ENCODE data around the gene ARHGEF12.

The ARHGEF12 gene

DNA sequence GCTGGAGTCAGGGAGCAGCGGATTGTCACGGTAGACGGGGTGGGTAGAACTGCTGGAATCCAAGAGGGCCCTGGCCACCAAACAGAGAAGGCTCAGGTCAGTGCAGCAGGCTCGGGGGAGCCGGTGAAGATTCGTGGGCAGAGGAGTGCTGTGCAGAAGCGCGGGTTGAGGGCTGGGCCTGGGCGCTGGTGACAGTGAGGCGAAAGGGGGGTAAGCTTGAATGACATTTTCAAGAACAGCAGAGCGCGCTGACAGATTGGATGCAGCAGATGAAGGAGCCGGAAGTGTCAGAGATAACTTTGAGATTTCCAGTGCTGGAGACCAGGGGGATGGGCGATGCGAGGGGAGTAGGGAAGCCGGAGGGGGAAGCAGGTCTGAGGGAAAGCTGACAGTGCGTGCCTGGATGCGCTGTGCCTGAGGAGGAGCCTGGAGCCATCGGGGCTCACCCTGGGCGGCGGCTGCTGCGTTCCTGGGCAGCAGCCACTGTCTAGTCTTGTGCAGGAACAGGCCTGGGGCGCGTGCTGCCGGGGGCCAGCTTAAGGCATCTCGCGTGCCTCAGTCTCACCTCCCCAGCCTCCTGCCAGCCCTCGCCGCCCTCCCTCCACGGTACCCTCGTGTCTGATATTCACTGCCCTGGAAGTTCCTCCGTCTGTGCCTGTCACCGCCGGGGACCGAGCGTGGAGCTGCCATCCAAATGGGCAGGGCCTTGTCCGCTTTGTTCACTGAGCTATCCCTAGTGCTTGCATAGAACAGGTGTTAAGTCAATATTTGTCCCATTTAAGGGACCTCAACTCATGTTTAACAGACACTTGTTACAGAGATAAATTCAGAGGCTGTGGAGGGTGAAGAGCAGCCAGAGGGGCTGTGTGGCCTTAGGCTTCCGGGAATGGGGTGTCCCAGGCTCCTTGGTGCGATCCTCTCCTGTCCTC is 180.5 kb downstream of the ARHGEF12 start:
- FAIRE-seq (no peak), DNase-seq (ENCODE audit: low spot score) (no peak)

DNA sequence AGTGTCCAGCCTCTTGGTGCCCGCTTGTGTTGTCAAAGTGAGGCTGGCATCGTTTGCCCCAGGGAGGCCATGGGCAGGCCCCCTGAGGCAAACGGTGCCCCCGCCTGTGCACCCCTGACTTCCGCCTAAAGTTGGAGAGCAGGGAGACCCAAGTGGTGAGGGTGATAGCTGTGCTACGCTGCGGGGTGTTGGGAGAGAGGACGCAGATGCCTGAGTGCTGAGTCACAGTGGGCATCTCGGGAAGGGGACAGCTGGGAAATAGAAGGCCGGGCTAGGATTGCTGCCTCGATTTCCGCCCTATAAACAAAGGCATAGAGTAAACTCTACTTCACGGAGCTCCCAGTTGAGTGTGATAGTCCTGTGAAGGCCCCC is 181.2 kb downstream of the ARHGEF12 start:
- FAIRE-seq (no peak), DNase-seq (ENCODE audit: low spot score) (peak; percentile 76)

DNA sequence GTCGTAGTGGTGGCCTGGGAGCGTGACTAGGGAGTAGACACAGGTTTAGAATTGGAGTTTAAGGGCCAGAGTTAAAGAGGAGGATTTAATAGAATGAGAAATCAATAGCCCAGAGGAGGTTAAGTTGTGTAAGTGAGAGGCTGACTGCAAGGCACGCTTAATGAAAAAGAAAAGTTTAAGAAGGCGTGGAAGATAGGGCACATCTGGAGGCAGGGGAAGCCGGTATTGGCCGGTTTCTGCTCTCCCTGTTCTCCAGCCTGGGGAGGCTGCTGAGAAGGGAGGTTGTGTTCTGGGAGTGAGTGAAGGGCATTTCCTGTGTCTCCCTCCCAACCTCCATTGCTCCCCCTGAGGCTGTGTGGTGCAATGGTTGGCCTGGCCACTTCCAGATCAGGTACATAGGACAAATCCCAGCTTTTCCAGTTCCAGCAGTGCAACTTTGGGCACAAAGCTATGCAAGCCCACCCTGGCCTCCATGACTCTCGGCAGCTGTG is 181.6 kb downstream of the ARHGEF12 start:
- DNase-seq (ENCODE audit: low spot score) (peak; percentile 26), FAIRE-seq (no peak)

DNA sequence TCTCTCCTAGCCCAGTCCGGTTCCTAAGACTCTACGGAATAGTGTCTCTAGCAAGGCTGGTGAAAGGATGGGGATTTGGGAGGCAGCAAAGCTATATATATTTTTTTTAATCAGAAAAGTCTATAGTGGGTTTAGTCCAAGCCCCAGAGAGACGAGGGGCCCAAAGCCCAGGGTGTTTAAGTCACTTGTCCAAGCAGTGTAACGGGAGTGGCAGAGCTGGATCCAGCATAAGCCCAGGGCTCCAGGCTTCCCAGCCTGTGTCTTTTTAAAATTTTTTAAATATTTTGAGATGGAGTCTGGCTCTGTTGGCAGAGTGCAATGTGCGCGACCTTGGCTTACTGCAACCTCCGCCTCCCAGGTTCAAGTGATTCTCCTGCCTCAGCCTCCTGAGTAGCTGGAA is 182.1 kb downstream of the ARHGEF12 start:
- FAIRE-seq (no peak), DNase-seq (ENCODE audit: low spot score) (no peak)

DNA sequence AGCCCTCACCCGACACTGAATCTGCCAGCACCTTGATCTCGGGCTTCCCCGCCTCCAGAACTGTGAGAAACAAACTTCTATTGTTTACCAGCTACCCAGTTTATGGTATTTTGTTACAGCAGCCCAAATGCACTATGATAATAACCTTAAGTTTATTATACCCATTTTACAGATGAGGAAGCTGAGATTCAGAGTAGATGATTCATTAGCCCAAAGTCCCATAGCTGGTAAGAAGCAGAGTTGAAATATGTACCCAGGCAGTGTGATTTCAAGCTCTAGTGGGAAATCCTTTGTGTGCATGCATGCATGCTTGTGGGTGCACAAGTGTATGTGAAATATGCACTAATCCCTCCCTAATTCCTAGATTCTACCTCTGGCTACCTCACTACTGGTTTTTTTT is 183.3 kb downstream of the ARHGEF12 start:
- FAIRE-seq: no peak

DNA sequence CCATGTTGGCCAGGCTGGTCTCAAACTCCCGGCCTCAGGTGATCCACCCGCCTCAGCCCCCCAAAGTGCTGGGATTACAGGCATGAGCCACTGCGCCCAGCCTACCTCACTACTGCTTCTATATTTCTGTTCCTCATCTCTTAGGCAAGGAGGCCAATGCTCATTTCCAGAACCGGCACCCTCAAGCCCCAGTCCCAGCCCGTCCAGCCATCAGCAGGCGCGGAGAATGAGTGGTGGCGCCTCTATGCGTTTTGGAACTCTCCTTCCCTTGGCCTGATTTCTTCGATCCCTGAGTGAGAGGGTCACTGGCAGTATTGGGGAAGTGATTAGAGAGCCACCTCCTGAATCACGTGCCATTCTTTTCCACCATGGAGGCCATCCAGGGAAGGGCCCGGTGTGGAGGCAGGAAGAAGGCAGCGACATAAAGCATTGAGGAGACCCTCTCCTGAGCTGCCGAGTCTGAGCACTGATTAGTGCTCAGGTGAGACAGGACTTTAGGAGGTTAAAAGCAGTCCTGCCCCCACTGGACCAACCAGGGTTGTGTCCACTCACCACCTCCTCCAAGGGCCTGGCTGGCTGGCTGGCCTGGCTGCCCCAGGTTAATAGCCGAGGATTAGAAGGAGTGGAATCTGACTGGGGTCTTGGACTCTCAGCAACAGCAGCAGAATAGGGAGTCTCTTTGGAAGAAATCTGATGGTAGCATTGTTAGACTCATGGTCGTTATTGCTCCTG is 184.0 kb downstream of the ARHGEF12 start:
- no peak for FAIRE-seq
- no peak for DNase-seq (ENCODE audit: low spot score)

More for the DNA sequence above, 183.3 kb downstream of the ARHGEF12 start:
- no peak for DNase-seq (ENCODE audit: low spot score)

DNA sequence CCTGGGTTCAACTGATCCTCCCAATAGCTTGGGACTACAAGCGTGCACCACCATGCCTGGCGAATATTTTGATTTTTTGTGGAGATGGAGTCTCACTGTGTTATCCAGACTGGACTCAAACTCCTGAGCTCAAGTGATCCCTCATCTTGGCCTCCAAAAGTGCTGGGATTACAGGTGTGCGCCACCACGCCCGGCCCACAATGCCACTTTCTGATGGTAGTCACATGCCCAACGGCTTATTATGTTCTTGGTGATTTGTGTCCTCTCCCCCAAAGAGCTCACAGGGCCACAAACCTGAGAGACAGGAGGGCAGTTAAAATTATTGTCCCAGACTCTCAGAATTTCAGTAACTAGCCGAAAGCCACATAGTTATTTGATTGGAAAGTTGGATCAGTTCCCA is 185.0 kb downstream of the ARHGEF12 start:
- DNase-seq (ENCODE audit: low spot score): no peak
- FAIRE-seq: no peak

DNA sequence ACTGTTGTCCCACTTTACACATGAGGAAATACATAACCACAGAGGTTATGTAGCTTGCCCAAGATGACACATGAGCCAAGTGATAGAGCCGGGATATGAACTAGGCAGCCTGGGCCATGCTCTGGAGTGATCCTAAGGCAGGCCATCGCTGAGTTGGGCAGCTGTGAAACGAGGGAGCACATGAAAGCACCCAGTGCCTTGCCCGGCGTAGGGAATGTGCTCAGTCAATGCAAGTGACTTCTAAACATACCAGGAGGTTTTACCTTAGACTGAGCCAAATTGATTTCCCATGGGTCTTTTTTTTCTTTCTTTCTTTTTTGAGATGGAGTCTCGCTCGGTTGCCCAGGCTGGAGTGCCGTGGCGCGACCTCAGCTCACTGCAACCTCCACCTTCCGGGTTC is 185.8 kb downstream of the ARHGEF12 start:
- DNase-seq (ENCODE audit: low spot score) (no peak), FAIRE-seq (no peak)

DNA sequence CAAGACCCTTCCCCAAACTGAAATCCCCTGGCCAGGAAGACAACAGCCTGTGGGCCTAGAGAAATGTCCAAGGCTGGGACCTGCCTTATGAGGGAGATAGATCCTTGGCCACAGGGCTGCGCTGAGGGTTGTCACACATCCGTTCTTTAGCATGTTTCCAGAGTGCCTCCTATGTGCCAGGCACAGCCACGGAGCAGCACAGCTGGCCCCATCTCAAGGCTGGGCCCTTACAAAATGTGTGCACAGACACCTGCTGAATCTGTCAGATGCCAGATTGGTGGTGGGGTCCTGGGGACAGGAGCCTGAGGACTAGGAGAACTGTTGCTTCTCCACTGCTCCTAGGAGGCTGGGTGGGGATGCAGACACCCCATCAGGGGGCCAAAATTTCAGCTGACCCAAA is 186.5 kb downstream of the ARHGEF12 start:
- FAIRE-seq: no peak

DNA sequence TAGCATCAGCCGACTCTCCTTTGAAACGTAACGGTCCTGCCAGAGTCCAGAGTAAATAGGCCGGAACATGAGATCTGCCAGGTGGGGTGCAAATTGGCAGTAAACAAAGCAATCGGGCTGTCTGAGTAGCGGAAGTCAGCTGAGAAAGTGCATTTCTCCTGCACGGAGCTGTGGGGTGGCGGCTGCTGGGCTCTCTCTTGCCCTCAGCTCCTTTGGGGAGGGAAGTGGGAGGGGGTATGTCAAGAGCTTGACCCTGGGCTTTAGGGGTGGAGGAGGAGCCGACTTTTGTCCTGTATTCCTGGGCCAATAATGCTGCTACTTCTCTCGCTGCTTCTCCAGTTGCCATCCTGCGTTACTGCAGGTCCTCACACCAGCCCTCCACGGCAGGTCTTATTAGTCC is 187.0 kb downstream of the ARHGEF12 start:
- FAIRE-seq (no peak), DNase-seq (ENCODE audit: low spot score) (no peak)

More for the DNA sequence above, 186.5 kb downstream of the ARHGEF12 start:
- no peak for DNase-seq (ENCODE audit: low spot score)

DNA sequence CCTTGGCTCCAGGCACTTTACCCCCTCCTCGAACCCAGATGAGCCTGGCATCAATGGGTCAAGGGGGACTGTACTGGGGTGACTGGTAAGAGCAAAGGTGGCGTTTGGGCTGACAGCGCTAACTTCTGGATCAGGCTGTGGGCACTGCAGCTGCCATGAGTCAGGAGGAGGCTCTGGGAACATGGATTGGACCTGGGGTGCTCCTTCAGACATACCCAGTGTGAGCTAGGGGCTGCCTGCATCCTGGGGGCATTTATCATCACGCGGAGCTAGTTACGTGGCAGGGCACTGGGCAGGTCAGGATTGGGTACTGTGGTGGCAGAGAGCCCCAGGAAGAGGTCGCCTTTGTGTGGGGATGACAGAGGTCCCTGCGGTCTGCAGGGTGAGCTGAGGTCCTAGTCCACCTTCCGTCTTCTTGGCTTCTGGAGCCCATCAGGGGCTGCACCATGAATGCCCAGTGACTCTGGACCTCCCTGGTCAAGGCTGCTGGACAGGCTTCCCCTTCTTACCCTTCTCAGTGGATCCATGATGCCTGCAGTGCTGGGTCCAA is 188.4 kb downstream of the ARHGEF12 start:
- no peak for FAIRE-seq
- no peak for DNase-seq (ENCODE audit: low spot score)

DNA sequence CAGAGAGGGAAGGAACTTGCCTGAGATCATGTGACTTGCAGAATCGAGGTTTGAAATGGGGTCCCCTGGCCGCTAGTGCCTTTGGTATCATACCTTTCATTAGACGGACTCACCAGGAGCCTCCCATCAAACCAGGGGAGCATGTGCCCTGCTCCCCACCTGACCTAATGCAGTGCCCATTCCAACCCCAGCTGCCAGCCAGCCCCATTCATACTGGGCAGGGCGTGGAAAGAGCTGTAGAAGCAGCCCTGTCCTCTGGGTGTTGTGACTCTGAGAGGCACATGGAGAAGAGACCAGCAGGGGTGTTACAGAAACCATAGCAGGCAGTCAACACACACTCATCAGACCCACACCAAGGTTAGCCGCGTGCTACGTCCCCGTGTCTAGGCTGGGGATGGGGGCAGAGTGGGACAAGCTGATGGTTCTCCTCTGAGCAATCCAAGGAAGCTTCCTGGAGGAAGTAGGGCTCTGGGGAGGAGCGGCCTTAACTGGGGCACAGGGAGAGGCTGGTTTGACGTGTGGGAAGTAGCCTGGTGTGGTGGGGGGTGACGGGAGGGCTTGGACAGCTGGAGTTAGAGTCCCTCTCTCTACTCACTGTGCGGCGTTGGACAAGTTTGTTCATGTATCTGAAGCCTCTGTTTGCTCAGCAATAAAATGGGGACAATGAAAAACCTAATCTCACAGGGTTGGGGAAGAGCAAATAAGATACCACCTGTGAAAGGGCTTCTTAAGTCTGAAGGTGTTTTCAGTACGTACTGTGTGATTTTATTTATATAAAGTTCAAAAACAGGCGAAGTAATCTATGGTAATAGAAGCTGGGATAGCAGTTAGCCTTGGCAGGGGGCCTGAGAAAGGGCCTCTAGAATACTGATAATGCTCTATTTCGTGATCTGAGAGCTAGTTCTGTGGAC is 189.3 kb downstream of the ARHGEF12 start:
- no peak for FAIRE-seq
- no peak for DNase-seq (ENCODE audit: low spot score)

DNA sequence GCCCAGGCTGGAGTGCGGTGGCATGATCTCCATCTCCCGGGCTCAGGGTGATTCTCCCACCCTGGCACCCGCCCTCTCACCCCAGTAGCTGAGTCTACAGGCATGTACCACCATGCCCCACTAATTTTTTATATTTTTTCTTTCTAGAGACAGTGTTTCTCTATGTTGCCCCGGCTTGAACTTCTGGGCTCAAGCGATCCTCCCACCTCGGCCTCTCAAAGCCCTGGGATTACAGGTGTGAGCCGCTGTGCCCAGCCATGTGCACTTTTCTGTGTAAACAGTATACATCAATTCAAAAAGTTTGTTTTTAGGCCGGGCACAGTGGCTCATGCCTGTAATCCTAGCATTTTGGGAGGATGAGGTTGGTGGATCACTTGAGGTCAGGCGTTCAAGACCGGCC is 190.0 kb downstream of the ARHGEF12 start:
- FAIRE-seq (no peak), DNase-seq (ENCODE audit: low spot score) (no peak)

DNA sequence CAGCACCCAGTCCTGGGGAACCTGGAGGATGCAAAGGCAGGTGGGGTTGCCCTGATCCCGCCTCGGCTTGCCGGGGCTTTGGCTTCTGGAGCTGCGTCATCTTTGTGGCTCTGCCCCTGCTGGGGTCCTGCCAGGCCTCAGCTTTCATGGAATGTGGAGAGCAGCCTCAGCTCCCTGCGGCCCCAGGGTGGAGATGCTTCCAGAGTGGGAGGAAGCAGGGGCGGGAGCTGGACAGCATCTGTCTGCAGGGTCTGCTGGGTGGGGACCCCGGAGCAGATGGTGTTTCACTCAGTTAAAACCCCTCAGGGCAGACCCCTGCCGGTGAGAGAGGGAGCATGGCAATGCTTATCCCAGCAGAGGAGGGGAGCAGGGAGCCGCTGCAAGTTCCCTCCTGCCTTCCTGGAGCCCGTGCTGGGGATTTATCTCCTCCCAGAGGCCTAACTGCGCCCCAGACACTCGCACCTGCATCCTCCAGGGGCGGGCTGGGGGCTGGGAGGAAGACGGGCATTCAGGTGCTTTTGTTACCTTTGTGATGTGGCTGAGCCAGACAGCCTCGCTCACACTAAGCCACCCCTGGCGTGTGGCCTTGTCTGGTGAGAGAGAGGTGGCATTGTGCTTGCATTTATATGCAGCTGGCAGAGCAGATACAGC is 191.0 kb downstream of the ARHGEF12 start:
- peak; percentile 53 for DNase-seq (ENCODE audit: low spot score)
- no peak for FAIRE-seq

DNA sequence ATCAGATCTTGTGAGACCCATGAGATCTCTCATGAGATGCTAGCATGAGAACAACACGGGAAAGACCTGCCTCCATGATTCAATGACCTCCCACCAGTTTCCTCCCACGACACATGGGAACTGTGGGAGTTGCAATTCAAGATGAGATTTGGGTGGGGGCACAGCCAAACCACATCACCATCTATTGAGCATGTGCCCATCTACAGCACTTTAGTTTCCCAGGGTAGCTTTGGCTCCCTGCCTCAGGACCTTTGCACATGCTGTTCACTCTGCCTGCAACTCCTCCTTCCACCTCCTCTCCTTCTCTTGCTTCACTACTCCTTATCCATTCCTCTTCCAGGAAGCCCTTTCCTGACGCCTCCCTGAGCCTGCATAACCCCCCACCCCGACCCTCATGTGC is 192.5 kb downstream of the ARHGEF12 start:
- no peak for FAIRE-seq
- no peak for DNase-seq (ENCODE audit: low spot score)

DNA sequence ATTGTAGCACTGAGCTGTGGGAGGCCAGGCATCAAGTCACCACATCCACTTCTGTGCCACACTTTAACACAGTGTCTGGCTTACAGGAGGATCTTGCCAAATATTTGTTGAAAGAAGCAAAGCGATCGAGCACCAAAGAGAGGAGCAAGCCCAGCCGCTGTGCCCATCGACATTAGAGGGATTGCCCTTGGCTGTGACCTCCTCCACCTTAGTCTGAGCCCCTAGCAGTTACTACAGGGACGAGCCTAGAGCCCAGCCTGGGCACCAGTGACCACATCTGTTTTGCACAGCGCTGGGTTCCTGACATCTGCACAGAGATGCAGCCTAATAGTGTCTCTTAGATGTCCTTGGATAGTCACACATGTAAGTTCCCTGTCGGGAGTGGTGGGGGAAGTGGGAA is 193.0 kb downstream of the ARHGEF12 start:
- FAIRE-seq (no peak), DNase-seq (ENCODE audit: low spot score) (no peak)

DNA sequence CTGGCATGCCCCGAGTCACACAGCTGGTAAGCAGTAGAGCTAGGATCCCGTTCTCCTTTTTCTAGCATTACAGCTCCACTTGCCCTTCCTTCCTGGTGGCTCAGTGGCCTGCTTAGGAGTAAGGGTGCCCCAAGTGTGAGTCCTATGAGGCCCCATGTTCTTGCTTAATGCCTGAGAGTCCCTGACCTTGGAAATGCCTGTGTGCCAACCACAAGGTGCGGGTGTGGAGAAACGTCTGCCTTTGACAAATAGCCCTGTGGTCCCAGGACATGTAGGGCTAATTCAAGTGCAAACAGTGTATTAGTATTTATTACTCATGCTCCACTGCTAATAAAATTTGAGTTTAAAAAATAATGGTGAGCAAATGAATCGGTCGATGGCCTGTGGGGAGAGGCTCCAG is 193.7 kb downstream of the ARHGEF12 start:
- no peak for FAIRE-seq
- DNase-seq (ENCODE audit: low spot score): no peak

DNA sequence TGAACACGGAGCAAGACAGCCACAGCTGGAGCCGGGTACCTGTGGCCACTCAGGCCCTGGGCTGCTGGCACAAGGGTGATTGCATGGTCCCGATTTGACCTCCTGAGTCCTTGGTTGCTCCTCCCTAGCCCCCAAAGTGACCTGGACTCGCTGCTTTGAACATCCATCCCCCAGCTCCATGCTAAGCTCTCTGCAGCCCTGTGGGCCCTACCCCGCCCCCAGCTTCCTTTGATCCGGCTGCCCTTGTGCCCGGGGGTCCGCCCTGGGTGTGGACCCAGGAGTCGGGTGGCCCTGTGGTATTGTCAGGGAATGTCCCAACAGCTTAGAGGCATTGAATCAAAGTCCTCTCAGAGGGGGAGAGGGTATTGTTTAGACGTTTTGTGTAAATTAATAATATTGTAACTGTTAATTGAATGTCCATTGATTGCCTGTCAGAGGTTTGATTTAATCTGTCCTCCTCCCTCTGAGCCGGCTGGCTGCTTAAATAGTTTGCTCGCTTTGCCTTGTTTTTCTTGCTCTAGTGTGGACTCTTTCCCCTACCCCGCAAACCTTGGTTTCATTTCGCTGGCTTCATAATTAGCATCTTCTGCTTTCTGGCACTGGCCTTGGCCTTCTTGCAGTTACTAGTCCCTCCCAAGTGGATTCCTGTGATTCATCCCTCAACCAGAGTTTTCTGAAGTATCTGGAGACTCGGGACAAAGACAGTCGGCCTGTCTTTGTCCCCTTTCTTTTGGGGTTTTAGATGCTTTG is 196.0 kb downstream of the ARHGEF12 start:
- peak; percentile 27 for DNase-seq (ENCODE audit: low spot score)
- FAIRE-seq: no peak

DNA sequence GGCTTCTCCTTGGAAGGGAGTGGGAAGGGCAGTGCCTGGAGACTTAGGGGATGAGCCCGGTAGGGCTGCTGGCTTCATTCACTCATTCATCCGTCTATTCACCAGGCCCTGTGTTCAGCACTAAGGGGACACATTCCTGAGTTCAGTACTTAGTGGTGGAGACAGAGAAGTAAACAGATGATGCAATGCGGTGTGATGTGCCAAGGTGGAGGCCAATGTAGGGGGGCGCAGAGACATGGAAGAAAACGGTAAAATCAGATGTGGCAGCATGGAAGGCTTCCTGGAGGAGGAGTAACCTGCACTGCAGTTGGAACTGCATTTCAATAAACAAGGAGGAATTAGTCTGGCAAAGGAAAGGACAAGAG is 196.6 kb downstream of the ARHGEF12 start:
- peak; percentile 29 for DNase-seq (ENCODE audit: low spot score)
- FAIRE-seq: no peak
